PC-9 (cell line): ENCODE measurements around the gene PDZD4. TPM values are rescaled to one million over a fixed set of nuclear protein-coding genes. Genes with fewer than 3 reads are reported as not detected.

Experiments used
- BruUV-seq: library from RNA; stranded (reverse); fragments of 400-500 nt; replicated peaks from 2 replicates; lab custom pipeline; 2021; lab: Mats Ljungman, UMichigan
- CTCF ChIA-PET: fragments of 300-600 bp; sonication (Branson Sonifier 250); formaldehyde crosslinking; loops from one replicate; lab custom pipeline; 2022; ENCODE audit warnings: antibody characterized with exemption; lab: Charles Lee
- POLR2A ChIA-PET: fragments of 300-600 bp; sonication (Branson Sonifier 250); formaldehyde crosslinking; loops from one replicate; lab custom pipeline; 2022; ENCODE audit warnings: antibody characterized with exemption; ENCODE audit not compliant: unreplicated experiment; lab: Charles Lee
- DNase-seq, 2 experiments: peaks; one replicate each; pipeline versions ENCODE4 v3.0.0 to v3.0.0-alpha.2; 2015 to 2022; ENCODE audit warnings: mixed read lengths in 1 of 2
- H2AFZ ChIP-seq: fragments of 200-600 bp; sonication (generic); 2 replicates; pipeline ENCODE4 v1.8.1; 2017; ENCODE audit warnings: antibody characterized with exemption
- H3F3A ChIP-seq: fragments of 200-600 bp; sonication (generic); 2 replicates; pipeline ENCODE4 v1.8.1; 2017; ENCODE audit warnings: antibody characterized with exemption, mild to moderate bottlenecking, low read depth; ENCODE audit not compliant: insufficient read depth
- H3K27ac ChIP-seq: fragments of 200-600 bp; sonication (generic); 2 replicates; pipeline ENCODE4 v1.6.1; 2016; ENCODE audit warnings: mixed run types
- H3K27me3 ChIP-seq: fragments of 200-600 bp; sonication (generic); 2 replicates; pipeline ENCODE4 v1.6.1; 2016; ENCODE audit warnings: low read depth, mixed run types; ENCODE audit not compliant: insufficient read depth
- H3K36me3 ChIP-seq: fragments of 200-600 bp; sonication (generic); 2 replicates; pipeline ENCODE4 v1.6.1; 2016; ENCODE audit warnings: low read depth, mixed run types
- H3K4me1 ChIP-seq: fragments of 200-600 bp; sonication (generic); replicated peaks from 2 replicates; pipeline ENCODE4 v1.6.1; 2016; ENCODE audit warnings: mixed run types; ENCODE audit not compliant: insufficient read depth
- H3K4me2 ChIP-seq: fragments of 200-600 bp; sonication (generic); 2 replicates; pipeline ENCODE4 v1.6.1; 2017; ENCODE audit warnings: mixed run types
- H3K4me3 ChIP-seq: fragments of 200-600 bp; sonication (generic); 2 replicates; pipeline ENCODE4 v1.6.1; 2016; ENCODE audit warnings: mixed run types
- H3K79me2 ChIP-seq: fragments of 200-600 bp; sonication (generic); 2 replicates; pipeline ENCODE4 v1.6.1; 2017; ENCODE audit warnings: low read depth, mixed run types
- H3K9me2 ChIP-seq: fragments of 200-600 bp; sonication (generic); 2 replicates; pipeline ENCODE4 v1.8.1; 2017; ENCODE audit warnings: mild to moderate bottlenecking; ENCODE audit not compliant: insufficient read depth
- H3K9me3 ChIP-seq: fragments of 200-600 bp; sonication (generic); 2 replicates; pipeline ENCODE4 v1.8.1; 2016; ENCODE audit warnings: low read depth; ENCODE audit not compliant: insufficient read depth
- H4K20me1 ChIP-seq: fragments of 200-600 bp; sonication (generic); 2 replicates; pipeline ENCODE4 v1.8.1; 2017; ENCODE audit not compliant: insufficient read depth
- CTCF ChIP-seq: fragments of 200-600 bp; sonication (generic); conservative IDR thresholded peaks from 2 replicates; pipeline ENCODE4 v1.6.1; 2017; ENCODE audit warnings: mixed run types, antibody characterized with exemption, mild to moderate bottlenecking, moderate library complexity
- EZH2 ChIP-seq: fragments of 200-600 bp; sonication (generic); IDR thresholded peaks from 2 replicates; pipeline ENCODE4 v1.8.0; 2017; ENCODE audit warnings: antibody characterized with exemption, low read depth
- intact Hi-C: fragments of 100-400 bp; cut with micrococcal nuclease; formaldehyde crosslinking; loops from one replicate; pipeline ENCODE4 v1.10.0; 2022; ENCODE audit not compliant: unreplicated experiment
- total RNA-seq: library from RNA; stranded (reverse); gene quantifications from 2 replicates; pipeline ENCODE4 v1.2.3, GENCODE V29; 2021

PDZD4 gene
- total RNA-seq, 1 experiment from 2014 or later: 0.17 TPM

GRCh38 chrX:153770601-153771414 is 59.5 kb downstream of the PDZD4 start:
- no TSS peak for BruUV-seq
- DNase-seq: no peak
- Histone ChIP-seq H3K4me1 (peaks cover under 1% of the 10 kb centered on the region; the same call in 1 of the 2 replicates), H3K79me2 (no peaks in the 10 kb centered on the region), H4K20me1 (no peaks in the 10 kb centered on the region), H3K9me2 (no peaks in the 10 kb centered on the region), H3K36me3 (no peaks in the 10 kb centered on the region), H3F3A (no peaks in the 10 kb centered on the region), H3K27ac (no peak overlapping the region), H3K4me3 (no peak overlapping the region), H2AFZ (no peak overlapping the region), H3K9me3 (no peaks in the 10 kb centered on the region), H3K4me2 (no peak overlapping the region), H3K27me3 (no peaks in the 10 kb centered on the region)
- ChIA-PET CTCF (no interaction called here), POLR2A (no interaction called here)
- intact Hi-C loops: no loop called here
- TF ChIP-seq CTCF (no peak), EZH2 (no peak)

GRCh38 chrX:153769865-153770600 is 60.3 kb downstream of the PDZD4 start:
- POLR2A ChIA-PET: no interaction called here
- Histone ChIP-seq H4K20me1 (no peaks in the 10 kb centered on the region), H3K4me3 (no peak overlapping the region), H3K4me2 (no peak overlapping the region), H3K4me1 (peaks cover 4% of the 10 kb centered on the region; the same call in 1 of the 2 replicates), H3K27me3 (no peaks in the 10 kb centered on the region), H3K27ac (no peak overlapping the region), H3F3A (no peaks in the 10 kb centered on the region), H3K9me3 (no peaks in the 10 kb centered on the region), H3K79me2 (no peaks in the 10 kb centered on the region), H3K36me3 (no peaks in the 10 kb centered on the region), H3K9me2 (no peaks in the 10 kb centered on the region), H2AFZ (no peak overlapping the region)
- no peak for DNase-seq
- no peak for TF ChIP-seq CTCF
- TF ChIP-seq EZH2: no peak
- CTCF ChIA-PET: no interaction called here
- BruUV-seq: no TSS peak
- intact Hi-C loops: loop anchor here (5.0 kb wide), 1 partner anchor 762 kb away; no protein-coding TSS in a partner anchor

- Histone ChIP-seq H3K4me3 (no peak overlapping the region), H2AFZ (no peak overlapping the region), H3K9me2 (no peaks in the 10 kb centered on the region), H3K27me3 (no peaks in the 10 kb centered on the region), H3K4me1 (peaks cover 6% of the 10 kb centered on the region; the same call in 1 of the 2 replicates), H3K9me3 (no peaks in the 10 kb centered on the region), H3K27ac (no peak overlapping the region), H3K36me3 (no peaks in the 10 kb centered on the region), H3K79me2 (no peaks in the 10 kb centered on the region), H4K20me1 (no peaks in the 10 kb centered on the region), H3F3A (no peaks in the 10 kb centered on the region), H3K4me2 (no peak overlapping the region)
- CTCF ChIA-PET: no interaction called here
- BruUV-seq: no TSS peak
- TF ChIP-seq CTCF: no peak
- TF ChIP-seq EZH2: no peak
- POLR2A ChIA-PET: no interaction called here
- intact Hi-C loops: loop anchor here (5.0 kb wide), 1 partner anchor 763 kb away; no protein-coding TSS in a partner anchor
- DNase-seq: no peak
Observed at GRCh38 chrX:153769158-153769864, 61.0 kb downstream of the PDZD4 start.
